IMR-90 (cell line): ENCODE data around the gene NPPB. TPM values are rescaled to one million over a fixed set of nuclear protein-coding genes. Genes with fewer than 3 reads are reported as not detected.

Experiments
- ATAC-seq: fragments of 200-7000 bp; cut with Tn5 transposase; 2 replicates; pipeline ENCODE4 v1.9.1; 2020; ENCODE audit warnings: low read depth, mild to moderate bottlenecking, moderate library complexity
- BruUV-seq: library from RNA; stranded (reverse); fragments of 400-500 nt; replicated peaks from 2 replicates; lab custom pipeline; 2021; lab: Mats Ljungman, UMichigan
- CTCF ChIA-PET: fragments of 300-600 bp; formaldehyde crosslinking; extraction: SDS; loops from one replicate; lab custom pipeline; 2021; ENCODE audit warnings: antibody characterized with exemption; lab: Yijun Ruan, JAX
- POLR2A ChIA-PET: fragments of 300-600 bp; sonication (Branson Sonifier 250); formaldehyde crosslinking; loops from one replicate; lab custom pipeline; 2022; ENCODE audit warnings: antibody characterized with exemption; ENCODE audit not compliant: unreplicated experiment; lab: Charles Lee
- DNase-seq: peaks from one replicate; pipeline ENCODE4 v3.0.0; 2013
- H2AFZ ChIP-seq: replicated peaks from 2 replicates; pipeline ENCODE3; 2013; ENCODE audit warnings: low read length, mild to moderate bottlenecking; ENCODE audit not compliant: poor library complexity
- H2AK5ac ChIP-seq: 2 replicates; pipeline ENCODE4 v1.6.1; 2013; ENCODE audit warnings: low read depth, low read length, inconsistent platforms
- H2AK9ac ChIP-seq: replicated peaks from 2 replicates; pipeline ENCODE3; 2013; ENCODE audit warnings: mild to moderate bottlenecking, low read depth, low read length, moderate library complexity; ENCODE audit not compliant: poor library complexity
- H2BK120ac ChIP-seq: 2 replicates; pipeline ENCODE4 v1.6.1; 2013; ENCODE audit warnings: low read depth, low read length, inconsistent platforms
- H2BK15ac ChIP-seq: 3 replicates; pipeline ENCODE4 v1.6.1; 2013; ENCODE audit warnings: low read depth, low read length, inconsistent platforms
- H2BK20ac ChIP-seq: 2 replicates; pipeline ENCODE4 v1.6.1; 2013; ENCODE audit warnings: low read depth, mild to moderate bottlenecking, inconsistent platforms, low read length, moderate library complexity
- H2BK5ac ChIP-seq: 2 replicates; pipeline ENCODE4 v1.6.1; 2013; ENCODE audit warnings: mild to moderate bottlenecking, low read depth, low read length, inconsistent platforms; ENCODE audit not compliant: poor library complexity, severe bottlenecking
- H3K14ac ChIP-seq: replicated peaks from 2 replicates; pipeline ENCODE4 v1.6.1; 2013; ENCODE audit warnings: low read depth, low read length, inconsistent platforms
- H3K18ac ChIP-seq: 2 replicates; pipeline ENCODE4 v1.6.1; 2013; ENCODE audit warnings: low read depth, low read length, control low read depth
- H3K23ac ChIP-seq: 2 replicates; pipeline ENCODE4 v1.6.1; 2013; ENCODE audit warnings: low read depth, low read length, inconsistent platforms
- H3K27ac ChIP-seq: 2 replicates; pipeline ENCODE4 v1.5.1; 2013; ENCODE audit warnings: mild to moderate bottlenecking, control low read depth, low read length; ENCODE audit not compliant: insufficient read depth
- H3K27me3 ChIP-seq: 2 replicates; pipeline ENCODE4 v1.6.1; 2013; ENCODE audit warnings: low read length; ENCODE audit not compliant: control insufficient read depth, insufficient read depth
- H3K36me3 ChIP-seq: 2 replicates; pipeline ENCODE4 v1.6.1; 2013; ENCODE audit warnings: low read length, mixed read lengths; ENCODE audit not compliant: control insufficient read depth, insufficient read depth
- H3K4ac ChIP-seq: 2 replicates; pipeline ENCODE4 v1.6.1; 2013; ENCODE audit warnings: low read depth, low read length, inconsistent platforms
- H3K4me1 ChIP-seq: 2 replicates; pipeline ENCODE4 v1.6.1; 2013; ENCODE audit warnings: low read length, mixed read lengths; ENCODE audit not compliant: control insufficient read depth, insufficient read depth
- H3K4me2 ChIP-seq: 2 replicates; pipeline ENCODE4 v1.6.1; 2013; ENCODE audit warnings: low read depth, mild to moderate bottlenecking, control low read depth, low read length, moderate library complexity
- H3K4me3 ChIP-seq: 2 replicates; pipeline ENCODE4 v1.5.1; 2013; ENCODE audit warnings: low read depth, mild to moderate bottlenecking, control low read depth, low read length, moderate library complexity; ENCODE audit not compliant: insufficient read depth
- H3K56ac ChIP-seq: 2 replicates; pipeline ENCODE4 v1.6.1; 2013; ENCODE audit warnings: low read length, inconsistent platforms; ENCODE audit not compliant: insufficient read depth; ENCODE audit errors: extremely low read depth
- H3K79me1 ChIP-seq, 2 experiments: 2 replicates each; pipeline ENCODE4 v1.6.1; 2013; ENCODE audit warnings: low read length in 2 of 2, inconsistent platforms in 1 of 2, low read depth in 1 of 2
- H3K9ac ChIP-seq: 2 replicates; pipeline ENCODE4 v1.6.1; 2013; ENCODE audit warnings: low read depth, low read length, control low read depth
- H3K9me1 ChIP-seq: 2 replicates; pipeline ENCODE4 v1.6.1; 2013; ENCODE audit warnings: low read length, inconsistent platforms; ENCODE audit not compliant: insufficient read depth
- H3K9me3 ChIP-seq: 2 replicates; pipeline ENCODE4 v1.6.1; 2013; ENCODE audit warnings: low read length; ENCODE audit not compliant: control insufficient read depth, insufficient read depth
- H4K20me1 ChIP-seq: 2 replicates; pipeline ENCODE4 v1.6.1; 2013; ENCODE audit warnings: low read length, inconsistent platforms; ENCODE audit not compliant: insufficient read depth
- H4K5ac ChIP-seq: 2 replicates; pipeline ENCODE4 v1.6.1; 2013; ENCODE audit warnings: mild to moderate bottlenecking, low read depth, low read length, control low read depth
- H4K8ac ChIP-seq, 2 experiments: 2 replicates each; pipeline ENCODE4 v1.6.1; 2013; ENCODE audit warnings: low read depth in 2 of 2, low read length in 2 of 2, control low read depth in 1 of 2, inconsistent platforms in 1 of 2
- H4K91ac ChIP-seq: 2 replicates; pipeline ENCODE4 v1.6.1; 2013; ENCODE audit warnings: low read depth, low read length, inconsistent platforms; ENCODE audit not compliant: insufficient read depth
- BHLHE40 ChIP-seq: fragments of 150-350 bp; IDR thresholded peaks from 2 replicates; pipeline ENCODE4 v1.6.1; 2016; ENCODE audit warnings: mild to moderate bottlenecking, low read depth, low read length
- CEBPB ChIP-seq: IDR thresholded peaks from 2 replicates; pipeline ENCODE4 v1.6.1; 2012; ENCODE audit warnings: low read depth, low read length, improper control_type of control experiment
- CTCF ChIP-seq: conservative IDR thresholded peaks from 2 replicates; pipeline ENCODE4 v1.5.1; 2012; ENCODE audit warnings: mild to moderate bottlenecking, low read depth, low read length, improper control_type of control experiment
- ELK1 ChIP-seq: fragments of 150-350 bp; IDR thresholded peaks from 2 replicates; pipeline ENCODE4 v1.6.1; 2016; ENCODE audit warnings: low read depth, mild to moderate bottlenecking, low read length, moderate library complexity, borderline replicate concordance
- FOS ChIP-seq: fragments of 150-350 bp; IDR thresholded peaks from 2 replicates; pipeline ENCODE4 v1.6.1; 2016; ENCODE audit warnings: low read depth, low read length
- MAFK ChIP-seq: IDR thresholded peaks from 2 replicates; pipeline ENCODE4 v1.6.1; 2012; ENCODE audit warnings: low read depth, low read length, improper control_type of control experiment
- MAZ ChIP-seq: IDR thresholded peaks from 2 replicates; pipeline ENCODE4 v1.6.1; 2012; ENCODE audit warnings: low read depth, mild to moderate bottlenecking, low read length, improper control_type of control experiment, moderate library complexity, borderline replicate concordance
- NFE2L2 ChIP-seq: fragments of 150-350 bp; IDR thresholded peaks from 2 replicates; pipeline ENCODE4 v1.6.1; 2016; ENCODE audit warnings: low read depth, mild to moderate bottlenecking, low read length
- POLR2A ChIP-seq: IDR thresholded peaks from 2 replicates; pipeline ENCODE4 v1.6.1; 2012; ENCODE audit warnings: mild to moderate bottlenecking, low read depth, low read length
- RCOR1 ChIP-seq: IDR thresholded peaks from 2 replicates; pipeline ENCODE4 v1.6.1; 2012; ENCODE audit warnings: mild to moderate bottlenecking, low read length, improper control_type of control experiment; ENCODE audit not compliant: insufficient replicate concordance
- RFX5 ChIP-seq: IDR thresholded peaks from 2 replicates; pipeline ENCODE4 v1.8.0; 2012; ENCODE audit warnings: low read depth, mild to moderate bottlenecking, low read length, moderate library complexity
- SMC3 ChIP-seq: fragments of 150-350 bp; IDR thresholded peaks from 2 replicates; pipeline ENCODE4 v1.6.1; 2016; ENCODE audit warnings: low read depth, mild to moderate bottlenecking, antibody characterized with exemption, low read length, moderate library complexity
- USF2 ChIP-seq: fragments of 150-350 bp; IDR thresholded peaks from 2 replicates; pipeline ENCODE4 v1.6.1; 2017; ENCODE audit warnings: mild to moderate bottlenecking, antibody characterized with exemption, low read length, low read depth
- WGBS, 2 experiments: methylation state at CpG; one replicate each; pipeline versions ENCODE4 v1.1.5 to v1.1.7; 2013; ENCODE audit warnings: missing lambda C conversion rate in 2 of 2; ENCODE audit not compliant: insufficient read length in 1 of 2; ENCODE audit errors: extremely low coverage in 2 of 2; 5-methylcytosine and 5-hydroxymethylcytosine counted together
- dilution Hi-C: fragments of 300-500 bp; cut with HindIII; formaldehyde crosslinking; loops from one replicate; pipeline ENCODE4 v1.14.3; 2018; ENCODE audit warnings: low sequenced_read_pairs; ENCODE audit not compliant: unreplicated experiment
- in situ Hi-C: fragments of 300-500 bp; cut with MboI; formaldehyde crosslinking; loops from 3 replicates; pipeline ENCODE4 v1.14.3; 2019; ENCODE audit warnings: low sequenced_read_pairs, inconsistent platforms, mixed read lengths
- intact Hi-C: fragments of 100-400 bp; cut with micrococcal nuclease; formaldehyde crosslinking; loops from 2 replicates; pipeline ENCODE4 v1.10.0; 2022
- polyA plus RNA-seq, 3 experiments: library from polyadenylated mRNA; depleted of rRNA; stranded (reverse); fragments of >200 nt; gene quantifications; 2 replicates each; pipeline ENCODE4 v1.2.3, GENCODE V29; 2012; ENCODE audit warnings: low replicate concordance in 1 of 3
- total RNA-seq: library from RNA; depleted of rRNA; stranded (reverse); fragments of >200 nt; gene quantifications from 2 replicates; pipeline ENCODE4 v1.2.3, GENCODE V29; 2012

NPPB gene
- total and polyA plus RNA-seq, 2 of the 4 experiments (the other 2 are of a cell fraction) = not detected

GRCh38 chr1:11858158-11858557 lies 587 bp downstream of the NPPB start:
- dilution Hi-C loops (no loop called here), in situ Hi-C loops (no loop called here), intact Hi-C loops (no loop called here)
- H3K79me1 ChIP-seq = no peaks in the 10 kb centered on the region
- no peak for TF ChIP-seq FOS
- no peak for TF ChIP-seq ELK1
- no peak for TF ChIP-seq NFE2L2
- TF ChIP-seq CEBPB = no peak
- TF ChIP-seq BHLHE40 = no peak
- TF ChIP-seq MAFK = no peak
- no peak for TF ChIP-seq CTCF
- no peak for TF ChIP-seq RCOR1
- no peak for TF ChIP-seq RFX5
- no peak for TF ChIP-seq MAZ
- no peak for TF ChIP-seq USF2
- no peak for TF ChIP-seq POLR2A
- TF ChIP-seq SMC3 = no peak
- no peak overlapping the region for H3K56ac ChIP-seq
- H4K5ac ChIP-seq = no peak overlapping the region
- H3K9me3 ChIP-seq = no peaks in the 10 kb centered on the region
- peaks cover 4% of the 10 kb centered on the region; the same call in 1 of the 2 replicates for H3K9me1 ChIP-seq
- 0 out of 2 replicates have a peak, but pooled peaks cover 1% of the 10 kb centered on the region for H3K4me1 ChIP-seq
- H2AFZ ChIP-seq = no peak overlapping the region
- H3K23ac ChIP-seq = no peak overlapping the region
- H3K36me3 ChIP-seq = no peaks in the 10 kb centered on the region
- no peak overlapping the region for H3K27ac ChIP-seq
- no peak for ATAC-seq
- H4K91ac ChIP-seq = no peak overlapping the region
- no peaks in the 10 kb centered on the region for H4K20me1 ChIP-seq
- no peak overlapping the region for H2BK5ac ChIP-seq
- H3K9ac ChIP-seq = no peak overlapping the region
- H2AK9ac ChIP-seq = no peak overlapping the region
- no peak overlapping the region for H3K18ac ChIP-seq
- no peak overlapping the region for H3K4me3 ChIP-seq
- H3K14ac ChIP-seq = no peak overlapping the region
- H3K4ac ChIP-seq = no peak overlapping the region
- H3K27me3 ChIP-seq = peaks cover 26% of the 10 kb centered on the region
- ChIA-PET POLR2A (no interaction called here), CTCF (no interaction called here)
- H4K8ac ChIP-seq = no peak overlapping the region
- H2BK120ac ChIP-seq = no peak overlapping the region
- H3K4me2 ChIP-seq = no peak overlapping the region
- no peak overlapping the region for H2BK15ac ChIP-seq
- no peak for DNase-seq
- no TSS peak for BruUV-seq
- no peak overlapping the region for H2AK5ac ChIP-seq
- H2BK20ac ChIP-seq = no peak overlapping the region
- 84% methylated on average over 6 of the region's 14 CpGs; no CpG with 5 or more reads in 1 of the 2 experiments for WGBS, 2 experiments
